K562 (cell line): ENCODE measurements around the gene TMEM150A. TPM values are rescaled to one million over a fixed set of nuclear protein-coding genes. Genes with fewer than 3 reads are reported as not detected.
A peak's percentile ranks its signal among the peaks of the same experiment; 100 is the strongest.

ENCODE experiments used
- CBFA2T3 ChIP-seq: fragments of 450-650 bp; IDR thresholded peaks from 2 replicates; pipeline ENCODE4 v1.6.1; 2017
- CBFB ChIP-seq: sonication (generic); formaldehyde crosslinking; IDR thresholded peaks from 2 replicates; pipeline ENCODE4 v1.4.0; 2020; ENCODE audit warnings: mild to moderate bottlenecking, missing genetic modification reagents
- CREB5 ChIP-seq: fragments of 250-450 bp; sonication (Bioruptor Pico); IDR thresholded peaks from 2 replicates; pipeline ENCODE4 v1.5.0; 2020; ENCODE audit warnings: mild to moderate bottlenecking
- E2F3 ChIP-seq: fragments of 250-450 bp; sonication (Bioruptor Pico); IDR thresholded peaks from 2 replicates; pipeline ENCODE4 v1.4.0; 2020; ENCODE audit warnings: mild to moderate bottlenecking
- ETV6 ChIP-seq, 3 experiments: fragments of 150-350 bp in 1 of 3; sonication (generic) in 1 of 3; formaldehyde crosslinking in 1 of 3; IDR thresholded peaks; 2 replicates each; pipeline versions ENCODE4 v1.6.1 to v1.8.0; 2014 to 2022; ENCODE audit warnings: borderline replicate concordance in 2 of 3, low read depth in 2 of 3, antibody characterized with exemption in 1 of 3, low read length in 1 of 3, mild to moderate bottlenecking in 1 of 3, missing genetic modification reagents in 1 of 3
- FUS ChIP-seq: fragments of 200-400 bp; formaldehyde crosslinking; optimal IDR thresholded peaks from 2 replicates; pipeline ENCODE3; 2017; ENCODE audit warnings: low read depth, low read length
- GTF2E2 ChIP-seq: fragments of 200-800 bp; sonication (Bioruptor generic); IDR thresholded peaks from 2 replicates; pipeline ENCODE4 v1.6.1; 2016; ENCODE audit warnings: missing genetic modification characterization, missing compliant biosample characterization
- MEIS2 ChIP-seq: fragments of 450-650 bp; IDR thresholded peaks from 2 replicates; pipeline ENCODE4 v1.6.1; 2014; ENCODE audit warnings: mild to moderate bottlenecking; ENCODE audit not compliant: partially characterized antibody
- MXI1 ChIP-seq: IDR thresholded peaks from 2 replicates; pipeline ENCODE4 v1.6.1; 2011; ENCODE audit warnings: low read depth, mild to moderate bottlenecking, improper control_type of control experiment, low read length
- POLR2B ChIP-seq: fragments of 450-650 bp; IDR thresholded peaks from 2 replicates; pipeline ENCODE4 v1.6.1; 2018; ENCODE audit warnings: low read depth; ENCODE audit not compliant: partially characterized antibody
- POLR2H ChIP-seq: IDR thresholded peaks from 2 replicates; pipeline ENCODE4 v1.6.1; 2016; ENCODE audit warnings: missing genetic modification characterization, low read depth, mild to moderate bottlenecking, control low read depth, missing compliant biosample characterization, moderate library complexity
- SMARCA4 ChIP-seq: fragments of 450-650 bp; IDR thresholded peaks from 2 replicates; pipeline ENCODE4 v1.6.1; 2016
- SMARCA5 ChIP-seq: fragments of 450-650 bp; IDR thresholded peaks from 2 replicates; pipeline ENCODE4 v1.6.1; 2016
- SUPT5H ChIP-seq: fragments of 450-650 bp; IDR thresholded peaks from 2 replicates; pipeline ENCODE4 v1.6.1; 2016
- TAF9B ChIP-seq: fragments of 450-650 bp; IDR thresholded peaks from 2 replicates; pipeline ENCODE4 v1.6.1; 2018; ENCODE audit warnings: mild to moderate bottlenecking; ENCODE audit not compliant: partially characterized antibody
- TFAP4 ChIP-seq: sonication (generic); formaldehyde crosslinking; IDR thresholded peaks from 2 replicates; pipeline ENCODE4 v1.8.0; 2022; ENCODE audit warnings: missing genetic modification reagents, mild to moderate bottlenecking, moderate library complexity, borderline replicate concordance
- U2AF2 ChIP-seq: fragments of 200-400 bp; formaldehyde crosslinking; optimal IDR thresholded peaks from 2 replicates; pipeline ENCODE3; 2017; ENCODE audit warnings: low read depth, mild to moderate bottlenecking, low read length
- ZNF253 ChIP-seq: fragments of 250-450 bp; sonication (Bioruptor Pico); conservative IDR thresholded peaks from 2 replicates; pipeline ENCODE4 v1.6.1; 2021; ENCODE audit warnings: mild to moderate bottlenecking
- ZNF311 ChIP-seq: fragments of 250-450 bp; sonication (Bioruptor Pico); IDR thresholded peaks from 2 replicates; pipeline ENCODE4 v1.4.0; 2020; ENCODE audit warnings: mild to moderate bottlenecking, moderate library complexity
- ZNF655 ChIP-seq: fragments of 250-450 bp; sonication (Bioruptor Pico); IDR thresholded peaks from 2 replicates; pipeline ENCODE4 v1.5.0; 2021
- polyA plus RNA-seq, 8 experiments: library from polyadenylated mRNA; depleted of rRNA in 4 of 8; stranded (reverse) in 5 of 8; unstranded in 3 of 8; fragments of >200 nt; fragmentation: Nextera tagmentation in 2 of 8; fragmentation: Illumina TruSeq in 1 of 8; extraction: Ambion mirVana in 2 of 8; extraction: Trizol in 1 of 8; gene quantifications; 2 replicates each; pipeline versions ENCODE4 v1.2.1 to v1.2.3, GENCODE V29; 2011 to 2014; ENCODE audit warnings: inconsistent platforms in 1 of 8, missing spikeins in 1 of 8
- total RNA-seq, 7 experiments: library from RNA; depleted of rRNA in 6 of 7; stranded (reverse); fragments of >200 nt in 6 of 7; fragmentation: Illumina TruSeq in 2 of 7; extraction: Trizol in 2 of 7; gene quantifications; 2 replicates each; pipeline versions ENCODE4 v1.2.1 to v1.2.3, GENCODE V29; 2011 to 2021; ENCODE audit warnings: low replicate concordance in 1 of 7

The TMEM150A gene
- total and polyA plus RNA-seq, 9 of the 15 experiments (the other 6 are each of a cell fraction or from before 2014, with no cell fraction given): 3.9 to 17.1 (median 8.4) TPM

GRCh38 chr2:85561280-85562212, 41.0 kb downstream of the TMEM150A start, which contains the start of gene GGCX (continued):
- TF ChIP-seq TFAP4 (peak; percentile 96), CBFB (CRISPR knock-in tag) (no peak), SMARCA4 (peak; percentile 33; the same call in 1 of the 2 replicates), TAF9B (peak; percentile 62), ZNF253 (CRISPR knock-in tag) (no peak), ZNF655 (no peak), U2AF2 (no peak), MEIS2 (peak; percentile 8), CREB5 (CRISPR knock-in tag) (no peak), CBFA2T3 (no peak), ETV6 (IDR thresholded peaks at IDR 0.05; ENCODE audit: borderline replicate concordance in 1 of 2, low read depth in 2 of 2, low read length in 1 of 2) (no peak), ETV6 (CRISPR knock-in tag; IDR thresholded peaks at IDR 0.05; ENCODE audit: borderline replicate concordance) (no peak), POLR2H (peak; percentile 60), ZNF311 (CRISPR knock-in tag) (no peak), FUS (no peak), E2F3 (CRISPR knock-in tag) (no peak), SMARCA5 (0 out of 2 replicates have a peak, but pooled peaks have one; percentile 39), SUPT5H (peak; percentile 93), MXI1 (peak; percentile 60; the same call in 1 of the 2 replicates), GTF2E2 (tag) (peak; percentile 82; the same call in 1 of the 2 replicates), POLR2B (peak; percentile 80)
